Suppressor macrophage (primary cell): ENCODE data around the gene MCF2L.

Experiments used
- DNase-seq, 4 experiments: peaks; one replicate each; pipeline ENCODE4 v3.0.0-alpha.2; 2020 to 2022

Gene MCF2L

DNA sequence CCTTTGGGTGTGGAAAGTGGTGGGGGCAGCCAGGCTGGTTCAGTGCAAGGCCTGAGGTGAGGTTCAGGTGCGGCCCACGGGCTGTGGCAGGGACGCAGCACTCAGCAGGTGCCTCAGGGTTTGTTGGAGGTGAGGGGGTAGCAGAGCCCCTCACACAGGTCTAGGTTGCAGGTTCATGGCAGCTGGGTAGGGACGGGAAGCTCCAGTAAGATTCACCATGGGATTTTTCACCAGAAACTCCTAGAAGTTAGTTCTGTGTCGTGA is 14.0 kb downstream of the MCF2L start:
- DNase-seq, result no peak

DNA sequence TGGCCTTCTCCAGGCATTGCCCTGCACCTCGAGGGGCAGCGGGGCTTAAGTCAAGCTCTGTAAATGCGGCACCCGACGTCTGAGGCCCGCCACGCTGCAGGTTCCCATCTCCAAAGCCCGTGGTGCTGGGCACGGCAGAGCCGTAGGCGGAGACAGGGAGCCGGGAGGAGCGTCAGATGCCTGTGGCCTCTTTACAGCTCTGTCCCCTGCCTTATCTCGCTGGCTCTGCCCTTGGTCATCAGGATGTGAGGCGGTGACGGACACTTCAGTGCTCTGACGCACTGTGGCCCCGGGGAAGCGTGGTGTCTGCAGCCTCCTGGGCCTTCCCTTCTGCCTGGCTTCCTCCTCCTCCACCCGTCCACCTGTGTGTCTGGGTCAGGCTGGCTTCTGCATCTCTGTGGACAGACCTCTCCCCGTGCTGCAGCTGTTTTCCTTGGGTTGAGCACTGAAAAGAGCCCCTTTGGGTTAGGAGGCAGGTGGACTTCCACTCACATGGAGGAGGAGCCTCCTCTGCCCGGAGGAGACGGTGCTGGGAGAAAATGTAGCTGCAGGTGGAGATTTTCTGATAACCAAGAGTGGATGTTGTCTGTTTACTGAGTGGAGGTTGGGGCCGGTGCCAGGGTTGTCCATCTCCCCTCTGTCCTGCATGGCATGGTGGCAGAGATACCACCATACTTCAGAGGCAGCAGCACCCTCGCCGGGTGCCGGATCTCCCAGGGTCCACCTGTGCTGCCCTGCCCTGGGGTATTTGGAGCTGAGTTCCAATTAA is 14.6 kb downstream of the MCF2L start:
- no peak for DNase-seq

DNA sequence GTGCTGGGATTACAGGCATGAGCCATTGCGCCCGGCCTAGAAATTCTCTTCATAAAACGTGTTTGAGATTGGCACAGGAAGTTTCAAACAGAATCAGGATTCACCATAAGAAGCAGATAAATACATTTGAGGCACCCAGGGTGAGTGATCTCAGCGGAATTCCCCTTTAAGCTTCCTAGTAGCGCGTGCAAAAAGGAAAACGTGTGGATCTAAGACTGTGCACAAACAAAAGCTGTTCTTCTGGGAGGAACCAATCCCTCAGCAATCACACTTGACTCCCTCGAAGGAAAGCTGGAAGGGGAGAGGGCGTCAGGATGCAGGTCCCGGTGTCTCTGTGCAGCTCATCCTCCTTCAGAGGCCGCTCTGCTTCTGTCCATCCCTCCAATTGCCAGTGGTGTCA is 15.5 kb downstream of the MCF2L start:
- no peak for DNase-seq

DNA sequence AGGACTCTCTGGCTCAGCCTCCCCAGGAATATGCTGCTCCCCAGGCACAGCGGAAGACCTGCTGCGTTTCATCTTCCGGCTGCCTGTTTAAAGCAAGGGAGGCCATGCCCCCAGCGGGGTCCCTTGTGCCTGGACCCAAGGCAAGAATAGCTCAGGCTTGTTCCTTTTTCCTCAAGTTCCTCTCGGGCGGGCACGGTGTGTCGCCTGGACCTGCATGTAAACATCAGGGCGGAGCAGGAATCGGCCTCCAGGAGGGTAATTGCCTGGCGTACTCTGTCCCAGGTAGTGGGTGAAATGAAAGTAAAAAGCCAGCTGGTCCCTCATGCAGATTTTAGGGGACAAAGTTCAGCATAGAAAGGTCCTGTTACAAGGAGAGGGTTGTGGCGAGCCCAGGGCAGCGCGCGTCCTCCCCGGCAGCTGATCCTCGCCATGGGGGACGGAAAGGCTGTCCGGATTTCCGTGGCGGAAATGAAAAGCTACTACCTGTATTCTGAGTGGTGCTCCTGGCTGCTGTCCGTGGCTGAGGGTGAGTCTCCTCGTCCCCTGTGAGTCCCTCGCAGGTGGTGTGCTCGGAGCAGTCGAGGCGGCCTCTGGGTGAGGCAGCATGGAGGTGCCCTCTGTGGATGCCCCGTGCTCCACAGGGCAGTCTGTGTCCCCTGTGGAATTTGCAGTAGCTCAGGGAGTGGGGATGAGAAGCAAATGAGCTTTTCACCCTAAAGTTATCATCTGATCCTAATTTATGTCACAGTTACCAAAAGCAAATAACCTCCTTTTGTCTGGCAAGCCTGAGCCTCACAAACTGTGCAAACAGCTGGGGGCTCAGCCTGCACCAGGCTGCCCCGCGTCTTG is 16.2 kb downstream of the MCF2L start:
- no peak for DNase-seq

DNA sequence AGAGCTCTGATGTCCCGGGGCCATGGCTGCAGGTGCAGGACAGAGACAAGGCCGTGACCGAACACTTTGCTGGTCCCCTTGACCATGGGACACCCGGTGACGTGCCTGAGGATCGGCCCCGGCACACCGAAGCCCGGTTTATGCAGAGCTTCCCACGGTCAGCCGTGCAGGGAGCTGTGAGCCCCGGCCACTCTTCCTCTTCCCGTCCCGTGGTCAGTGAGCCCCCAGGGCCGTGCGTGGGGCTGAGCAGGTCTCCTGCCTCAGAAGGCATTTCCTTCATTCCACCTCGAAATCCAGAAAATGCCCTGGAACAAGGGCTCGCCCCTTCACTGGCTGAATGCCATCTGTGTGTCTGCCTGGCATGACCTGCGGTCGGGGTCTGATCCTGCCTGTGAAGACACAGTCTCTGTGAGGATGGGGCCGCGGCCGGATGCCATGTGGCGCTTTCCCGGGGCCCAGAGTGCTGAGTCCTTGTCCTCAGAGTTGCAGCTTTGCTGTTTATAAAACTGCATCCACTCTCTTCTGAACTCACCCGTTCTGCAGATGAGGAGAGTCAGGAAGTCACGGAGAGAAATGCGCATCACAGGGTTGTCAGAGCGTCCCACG is 16.9 kb downstream of the MCF2L start:
- no peak for DNase-seq

DNA sequence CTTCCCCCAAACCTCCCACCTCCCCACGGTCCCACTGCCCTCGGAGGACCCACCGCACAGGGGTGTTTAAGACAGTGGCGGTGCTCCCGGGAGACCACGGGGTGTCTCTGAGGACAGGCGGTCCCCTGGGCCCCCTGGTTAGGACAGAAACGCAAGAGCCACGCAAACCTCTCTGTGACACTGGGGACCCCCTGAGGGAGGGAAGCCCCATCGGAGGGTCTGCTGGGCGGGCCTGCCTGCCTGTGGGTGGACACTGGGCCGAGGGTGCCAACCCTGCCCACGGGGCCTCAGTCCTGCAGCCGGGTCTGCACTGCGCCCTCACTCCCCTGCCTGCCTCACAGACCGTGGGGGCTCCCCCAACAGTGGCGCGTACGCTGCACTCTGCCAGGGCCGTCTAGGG is 17.5 kb downstream of the MCF2L start:
- no peak for DNase-seq

DNA sequence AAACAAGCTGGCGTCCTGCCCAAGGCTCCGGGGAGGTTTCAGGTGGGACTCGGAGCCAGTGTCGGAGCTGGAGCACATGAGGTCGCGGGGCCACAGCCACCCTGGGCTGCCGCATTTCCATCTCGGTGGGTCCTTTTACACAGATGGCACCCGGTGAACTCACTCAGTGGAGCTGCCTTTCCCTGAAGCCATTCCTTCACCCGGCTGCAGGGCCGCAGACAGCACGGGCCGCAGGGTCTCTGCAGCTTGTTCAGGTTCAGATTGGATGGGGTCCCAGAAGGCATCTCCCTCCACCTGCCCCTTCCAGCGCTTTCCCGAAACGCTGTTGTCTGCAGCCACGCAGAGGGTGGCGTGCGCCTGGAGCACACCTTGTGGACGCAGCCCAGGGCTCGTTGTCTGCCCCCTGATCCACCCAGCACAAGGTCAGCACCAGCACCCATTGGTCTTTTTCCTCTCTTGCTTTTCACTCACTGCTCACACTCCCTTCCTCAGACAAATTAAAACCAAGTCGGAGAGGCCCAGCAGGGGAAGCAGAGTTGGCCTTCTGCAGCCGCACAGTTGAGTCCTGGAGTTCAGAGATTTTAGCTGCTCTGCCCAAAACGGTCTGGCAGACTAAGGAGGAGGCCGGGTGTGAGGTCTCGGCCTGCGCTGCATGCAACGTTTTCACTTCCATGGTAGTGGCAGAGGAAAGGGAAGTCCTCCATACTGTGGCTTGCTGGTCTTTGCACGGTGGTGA is 18.1 kb downstream of the MCF2L start:
- DNase-seq, result peak in 2 of 4 experiments; percentile 45 to 49

DNA sequence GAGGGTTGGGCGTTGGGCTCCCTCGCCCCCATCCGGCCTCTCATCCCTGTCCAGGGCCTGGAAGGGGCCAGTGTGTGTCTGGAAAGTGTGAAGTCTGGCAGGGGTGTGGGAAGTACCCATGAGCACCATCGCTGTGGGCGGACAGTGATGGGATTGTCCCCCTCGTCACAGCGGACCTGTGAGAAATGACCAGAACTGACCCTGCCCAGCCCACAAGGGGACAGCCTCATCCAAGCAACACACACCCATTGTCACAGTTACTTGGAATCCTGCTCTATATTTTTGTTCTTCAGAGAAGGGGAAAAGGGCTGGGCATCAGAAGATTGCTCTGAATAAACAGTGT is 18.6 kb downstream of the MCF2L start:
- no peak for DNase-seq

DNA sequence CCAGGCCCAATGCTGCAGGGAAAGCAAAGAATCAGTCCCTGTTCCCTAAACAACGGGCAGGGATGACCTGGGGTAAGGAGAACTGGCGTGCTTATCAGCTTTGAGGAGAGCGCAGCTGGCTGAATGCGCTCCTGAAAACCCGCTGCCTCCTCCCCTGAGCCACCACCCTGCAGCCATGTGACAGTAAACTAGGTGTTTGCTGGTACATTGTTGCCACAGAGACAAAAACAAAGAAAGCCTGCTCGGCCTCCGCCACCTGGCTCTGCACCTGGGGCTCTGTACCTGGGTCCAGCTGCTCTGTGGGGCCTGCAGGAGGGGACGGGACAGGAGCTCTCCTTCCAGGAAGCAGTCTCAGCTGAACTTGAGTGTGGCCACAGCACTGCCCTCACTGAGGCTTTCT is 21.8 kb downstream of the MCF2L start:
- DNase-seq, result no peak

DNA sequence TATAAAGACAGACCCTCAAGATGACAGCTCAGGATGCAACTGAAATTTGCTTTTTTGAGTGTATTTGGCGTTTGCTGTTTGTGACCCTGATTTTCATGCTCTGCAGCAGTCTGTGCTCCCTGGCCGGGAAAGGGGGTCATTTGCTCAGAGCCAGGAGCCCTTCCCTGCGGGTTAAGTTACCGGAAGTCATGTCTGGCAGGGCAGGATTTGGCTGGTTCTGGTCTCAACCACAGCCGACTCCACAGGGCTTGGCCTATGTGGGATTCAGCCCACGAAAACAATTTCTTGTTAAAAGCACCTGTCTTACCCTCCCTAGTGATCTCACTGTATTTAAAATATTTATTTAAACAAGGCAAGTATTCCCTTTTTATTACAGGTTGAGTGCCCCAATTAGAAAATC is 22.6 kb downstream of the MCF2L start:
- DNase-seq, result no peak

DNA sequence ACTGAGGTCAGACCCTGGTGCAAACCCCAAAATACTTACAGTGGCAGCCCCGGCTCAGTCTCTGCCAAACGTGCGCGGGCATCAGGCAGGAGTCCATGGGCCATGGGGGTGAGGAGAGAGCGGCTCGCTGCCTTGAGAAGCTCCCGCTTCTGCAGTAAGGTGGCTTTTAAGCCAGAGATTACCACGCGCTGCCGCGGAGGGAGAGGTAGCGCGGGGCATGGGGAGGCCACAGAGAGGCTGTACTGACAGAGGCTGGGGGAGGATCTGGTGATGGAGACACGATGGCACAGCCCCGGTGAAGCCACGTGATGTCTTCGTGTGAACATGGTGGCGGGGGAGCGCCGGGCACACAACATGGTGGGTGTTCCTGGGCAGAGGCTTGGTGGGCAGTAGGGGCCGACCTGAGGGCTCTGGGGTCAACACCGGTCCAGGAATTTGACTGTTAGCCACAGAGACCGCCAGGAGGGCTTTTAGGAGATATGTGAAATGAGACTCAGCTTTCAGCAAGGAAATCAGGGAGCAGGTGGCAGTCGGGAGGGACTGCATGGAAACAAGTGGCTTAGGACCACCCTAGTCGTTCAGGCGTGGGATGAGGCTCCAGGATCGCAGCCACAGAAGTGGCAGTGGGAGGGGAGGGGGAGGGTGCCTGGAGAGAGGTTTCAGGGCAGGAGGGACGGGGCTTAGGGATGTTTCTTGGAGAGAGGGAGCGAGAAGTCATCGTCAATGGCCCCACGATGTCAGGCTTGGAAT is 24.1 kb downstream of the MCF2L start:
- no peak for DNase-seq

DNA sequence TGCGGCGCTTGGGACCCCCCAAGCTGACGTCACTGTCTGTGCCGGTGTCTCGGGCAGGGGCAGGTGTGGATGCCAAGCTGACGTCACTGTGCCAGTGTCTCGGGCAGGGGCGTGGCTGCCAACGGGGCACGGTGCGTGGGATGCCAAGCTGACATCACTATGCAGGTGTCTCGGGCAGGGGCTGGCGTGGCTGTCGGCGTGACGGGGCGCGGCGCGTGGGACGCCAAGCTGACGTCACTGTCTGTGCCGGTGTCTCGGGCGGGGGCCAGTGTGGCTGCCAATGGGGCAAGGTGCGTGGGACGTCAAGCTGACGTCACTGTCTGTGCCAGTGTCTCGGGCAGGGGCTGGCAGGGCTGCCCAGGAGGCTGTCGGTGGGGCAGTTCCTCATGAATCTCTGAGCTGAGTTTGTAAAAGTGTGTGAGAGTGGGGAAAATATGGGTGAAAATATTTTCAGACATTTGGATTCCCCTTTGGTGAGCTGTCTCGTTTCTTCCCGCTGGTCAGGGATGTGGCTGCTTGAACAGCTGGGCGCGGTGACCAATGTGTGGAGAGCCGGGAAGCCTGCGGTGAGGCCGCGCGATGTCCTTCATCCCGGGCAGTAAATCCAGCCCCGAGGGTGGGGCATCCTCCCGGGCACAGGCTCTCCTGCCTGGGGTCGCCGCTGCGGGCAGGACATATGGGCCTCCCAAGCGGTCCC is 25.2 kb downstream of the MCF2L start:
- DNase-seq, result no peak

DNA sequence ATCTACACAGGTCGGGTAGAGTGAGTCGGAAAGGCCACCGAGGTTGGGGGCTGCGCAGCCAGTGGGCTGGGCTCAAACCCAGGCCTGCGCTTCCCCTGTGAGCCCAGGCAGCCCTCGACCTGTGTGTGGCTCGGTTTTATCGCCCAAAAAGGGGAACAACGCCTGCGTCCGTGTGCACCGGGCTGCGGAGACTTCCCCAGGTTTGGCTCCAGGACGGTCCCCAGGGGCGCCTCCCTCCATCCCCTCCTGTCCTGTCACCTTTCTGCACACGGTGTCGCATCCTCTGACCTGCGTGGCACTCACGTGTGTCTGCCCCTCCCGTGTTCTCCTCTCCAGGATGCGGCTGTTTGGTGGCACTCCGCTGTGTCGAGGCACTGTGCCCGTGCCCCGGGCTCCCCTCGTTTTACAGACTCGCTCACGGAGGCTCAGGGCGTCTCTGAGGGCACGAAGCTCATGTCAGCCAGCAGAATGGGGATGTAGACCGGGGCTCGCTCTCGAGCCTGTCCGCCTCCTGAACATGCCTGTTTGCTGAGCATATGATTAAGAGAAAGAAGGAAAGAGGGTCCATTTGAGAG is 25.9 kb downstream of the MCF2L start:
- DNase-seq, result no peak

DNA sequence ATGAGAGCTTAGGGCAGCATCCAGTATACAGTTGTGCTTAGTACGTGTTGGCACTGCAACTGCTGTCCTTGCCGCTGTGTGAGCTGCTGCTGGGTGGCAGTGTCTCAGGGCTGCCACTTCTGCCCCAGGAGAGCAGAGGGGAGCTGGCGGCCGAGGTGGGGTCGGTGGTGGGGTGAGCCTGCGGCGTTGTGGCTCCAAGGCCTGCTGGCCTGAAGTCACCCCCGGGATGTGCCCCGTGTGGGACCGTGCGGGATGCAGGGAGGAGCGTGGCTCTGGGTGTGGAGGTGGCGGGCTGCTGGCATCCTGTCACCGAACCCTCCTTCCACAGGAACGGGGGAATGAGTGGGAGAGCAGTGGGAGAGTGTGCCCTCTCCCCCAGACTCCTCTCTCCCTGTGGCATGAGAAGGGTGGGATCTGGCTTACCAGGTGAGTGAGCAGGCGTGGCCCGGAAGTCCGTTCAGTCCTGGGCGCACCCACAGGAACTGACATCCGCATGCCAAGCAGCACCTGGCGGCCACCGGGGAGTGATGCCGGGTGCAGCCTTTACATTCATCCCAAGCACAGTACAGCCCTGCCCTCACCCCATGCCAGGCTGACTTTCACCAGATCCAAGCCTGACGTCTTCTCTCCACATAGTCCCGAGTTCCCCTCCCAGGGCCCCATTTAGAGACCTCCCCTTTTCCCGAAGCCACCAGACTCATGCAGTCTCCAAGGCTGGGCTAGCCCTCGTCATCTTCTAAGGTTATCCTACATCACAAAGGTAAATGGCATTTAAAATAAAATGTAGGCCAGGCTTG is 26.6 kb downstream of the MCF2L start:
- DNase-seq, result no peak

DNA sequence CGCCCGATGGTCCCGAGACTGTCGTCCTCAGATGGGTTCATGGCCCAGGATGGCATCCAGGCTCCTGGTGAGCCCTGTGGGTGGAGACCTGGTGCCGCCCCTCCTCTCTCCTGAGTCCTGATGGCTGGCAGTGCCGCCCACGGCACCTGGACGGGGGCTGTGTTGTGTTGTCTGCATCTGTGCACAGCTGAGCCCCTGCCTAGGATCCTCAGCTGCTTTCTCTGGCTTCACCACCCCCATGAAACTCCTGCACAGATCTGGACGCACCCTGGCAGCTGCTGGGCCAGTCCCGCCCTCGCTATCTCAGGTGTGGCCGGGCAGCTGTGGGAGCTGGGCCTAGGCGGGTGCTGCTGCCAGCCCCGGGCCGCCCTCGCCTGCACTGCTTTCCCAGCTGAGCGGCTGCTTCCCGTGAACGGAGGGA is 27.7 kb downstream of the MCF2L start:
- DNase-seq, result no peak

DNA sequence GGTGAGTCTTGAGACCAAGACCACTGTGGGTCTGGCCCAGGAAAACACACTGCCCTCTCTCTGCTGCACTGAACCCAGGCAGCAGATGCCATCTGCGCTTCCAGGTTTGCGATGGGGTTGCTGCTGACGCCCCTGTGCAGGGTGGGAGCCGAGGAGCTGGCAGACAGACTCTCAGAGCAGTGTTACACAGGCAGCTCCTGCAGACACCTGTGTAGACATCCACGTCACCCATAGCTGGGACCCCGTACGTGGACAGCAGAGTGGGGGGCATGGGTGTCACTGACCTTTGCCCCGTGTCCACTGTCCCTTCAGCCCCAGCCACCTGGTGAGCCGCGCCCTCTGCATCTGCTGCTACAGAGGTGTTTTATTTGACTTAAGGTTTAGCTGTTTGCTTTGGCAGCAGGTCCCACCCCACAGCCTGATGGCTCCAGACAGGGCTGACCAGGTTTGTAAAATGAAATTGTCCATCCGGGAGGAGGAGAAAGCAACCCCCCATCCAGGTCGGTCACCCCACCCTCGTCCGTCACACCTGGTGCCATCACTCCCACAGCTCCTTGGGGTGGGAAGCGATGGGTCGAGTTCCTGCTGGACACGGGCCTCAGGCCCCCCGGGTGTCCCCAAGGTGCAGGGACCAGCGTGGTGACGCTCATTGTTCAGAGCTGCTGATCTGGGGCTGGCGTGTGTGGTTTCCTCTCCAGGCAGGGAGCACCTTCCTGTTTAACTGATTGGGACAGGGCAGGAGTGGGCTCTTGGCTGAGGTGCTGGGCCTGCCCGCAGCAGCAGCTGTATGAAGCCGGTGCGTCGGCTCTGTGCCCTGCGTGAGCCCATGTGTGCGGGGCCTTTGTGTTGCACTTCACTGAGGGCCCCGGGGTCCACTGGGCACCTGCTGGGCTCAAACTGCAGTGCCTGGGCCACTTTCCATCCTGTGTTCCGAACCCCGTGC is 28.4 kb downstream of the MCF2L start:
- no peak for DNase-seq

DNA sequence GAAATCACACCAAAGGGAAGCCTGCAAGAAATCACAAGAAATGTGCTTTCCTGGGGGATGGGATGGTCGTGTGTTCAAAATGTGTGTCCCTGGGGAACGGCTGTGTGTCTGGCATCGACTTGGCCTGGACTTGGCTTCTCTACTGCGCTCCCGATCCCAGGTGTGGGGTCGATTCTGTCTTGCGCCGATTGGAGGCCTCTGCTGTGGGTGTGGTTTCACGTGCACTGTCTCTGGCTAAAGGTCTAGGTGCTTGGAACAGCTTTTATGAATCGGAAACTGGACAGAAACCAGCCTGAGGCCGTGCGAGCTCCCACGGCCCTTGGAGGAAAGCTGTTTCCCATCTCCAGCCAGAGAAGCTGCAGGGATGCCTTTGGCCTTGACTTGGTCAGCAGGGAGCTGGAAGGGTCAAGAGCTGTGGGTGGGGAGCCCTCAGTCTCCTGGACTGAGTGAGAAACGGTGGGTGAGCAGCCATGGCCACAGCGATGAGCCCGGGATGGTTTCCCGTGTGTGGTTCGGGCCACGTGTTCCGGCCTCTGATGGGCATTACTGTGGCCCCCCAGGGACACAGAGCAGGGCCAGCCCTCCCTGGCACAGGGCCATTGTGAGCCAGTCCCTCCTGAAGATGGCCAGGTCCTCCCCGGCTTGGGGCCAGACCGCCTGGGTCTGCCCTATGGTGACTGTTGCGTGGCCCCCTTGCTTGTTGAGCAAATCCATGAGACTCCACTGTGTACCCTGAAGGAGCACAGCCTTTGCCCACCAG is 29.7 kb downstream of the MCF2L start:
- no peak for DNase-seq

DNA sequence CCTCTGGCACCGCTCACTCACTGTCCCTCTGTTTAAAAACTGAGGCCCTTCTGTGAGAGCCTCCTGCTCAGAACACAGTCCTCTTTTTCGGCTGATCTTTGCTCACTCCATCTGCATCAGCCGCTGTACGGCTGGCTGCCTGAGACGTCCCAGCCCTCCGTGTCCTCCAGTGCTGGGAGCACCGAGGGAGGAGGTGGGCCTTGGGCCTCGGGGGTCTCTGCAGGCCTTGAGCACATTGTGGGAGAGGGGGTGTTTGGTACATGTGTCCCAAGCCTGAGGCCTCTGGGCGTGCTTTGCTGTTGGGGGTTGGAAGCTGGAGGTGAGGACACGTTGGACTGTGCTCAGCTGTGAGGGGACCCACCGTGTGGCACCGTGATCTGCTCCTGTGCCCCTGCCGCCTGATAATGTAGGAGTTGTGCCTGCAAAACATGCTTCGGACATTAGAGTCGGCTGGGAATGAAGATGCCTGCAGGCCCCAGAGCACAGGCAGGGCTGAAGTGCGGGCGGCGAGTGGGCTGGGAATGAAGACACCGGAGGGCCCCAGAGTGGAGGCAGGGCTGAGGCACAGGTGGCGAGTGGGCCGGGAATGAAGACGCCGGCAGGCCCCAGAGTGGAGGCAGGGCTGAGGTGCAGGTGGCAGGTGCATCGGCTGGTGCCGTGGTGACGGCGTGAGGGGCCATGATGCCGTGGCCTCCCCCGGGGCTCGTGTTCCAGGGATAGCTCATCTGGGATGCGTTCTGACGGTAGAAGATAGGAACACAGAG is 30.6 kb downstream of the MCF2L start:
- no peak for DNase-seq
